ENCODE measurements around the gene AGBL5.
"Not testable (repeated sequence)": the region's sequence is repeated elsewhere in the genome, so short reads cannot be mapped to it uniquely, and the experiment has no call there.

AGBL5 gene

DNA sequence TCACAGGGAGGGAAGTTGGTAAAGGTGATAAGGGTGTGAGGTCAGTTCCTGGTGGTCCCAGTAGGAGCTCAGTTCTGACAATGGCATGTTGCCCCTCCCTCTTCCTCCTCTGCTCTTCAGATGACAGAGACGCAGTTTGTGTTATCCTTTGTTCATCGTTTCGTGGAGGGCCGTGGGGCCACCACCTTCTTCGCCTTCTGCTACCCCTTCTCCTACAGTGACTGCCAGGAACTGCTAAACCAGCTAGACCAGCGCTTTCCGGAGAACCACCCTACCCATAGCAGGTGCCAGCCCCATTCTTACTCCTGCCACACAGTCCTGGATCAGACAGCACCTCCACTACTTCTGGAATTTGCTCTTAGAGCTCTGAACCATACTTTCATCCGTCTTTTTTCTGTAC is 2.3 kb downstream of the AGBL5 start:
- DNase-seq (ENCODE audit: low read depth) = no peak

DNA sequence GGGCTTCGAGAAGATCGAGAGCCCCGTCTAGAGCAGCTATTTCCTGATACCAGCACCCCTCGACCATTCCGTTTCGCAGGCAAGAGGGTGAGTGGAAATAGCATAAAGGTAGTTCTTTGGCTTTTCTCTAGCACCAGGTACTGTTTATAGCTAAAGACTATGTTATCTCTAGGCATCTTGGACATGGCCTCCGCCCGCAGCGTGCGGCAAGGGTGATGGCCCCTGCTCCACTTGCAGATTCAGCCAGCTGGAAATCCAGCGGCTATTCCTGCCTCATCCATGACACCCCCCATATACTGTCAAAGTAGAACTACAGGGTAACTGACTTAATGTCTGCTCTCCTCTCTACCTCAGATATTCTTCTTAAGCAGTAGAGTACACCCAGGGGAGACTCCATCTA is 3.3 kb downstream of the AGBL5 start:
- DNase-seq (ENCODE audit: low read depth) = no peak

DNA sequence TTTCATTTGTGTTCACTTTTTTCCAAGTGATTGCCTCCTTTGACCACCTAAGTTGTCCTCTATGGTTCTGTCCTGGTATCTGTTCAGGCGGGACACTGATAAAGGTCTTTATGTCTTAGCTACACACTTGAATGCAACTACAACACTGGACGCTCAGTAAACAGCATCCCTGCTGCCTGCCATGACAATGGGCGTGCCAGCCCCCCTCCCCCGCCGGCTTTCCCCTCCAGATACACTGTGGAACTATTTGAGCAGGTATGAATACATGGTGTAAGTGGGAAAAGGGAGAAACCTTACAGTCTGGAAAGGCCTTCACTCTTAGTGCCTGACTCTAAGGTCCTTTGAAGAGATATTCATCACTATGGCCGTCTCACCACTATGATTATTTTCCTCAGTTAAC is 5.7 kb downstream of the AGBL5 start:
- DNase-seq (ENCODE audit: low read depth) = no peak

DNA sequence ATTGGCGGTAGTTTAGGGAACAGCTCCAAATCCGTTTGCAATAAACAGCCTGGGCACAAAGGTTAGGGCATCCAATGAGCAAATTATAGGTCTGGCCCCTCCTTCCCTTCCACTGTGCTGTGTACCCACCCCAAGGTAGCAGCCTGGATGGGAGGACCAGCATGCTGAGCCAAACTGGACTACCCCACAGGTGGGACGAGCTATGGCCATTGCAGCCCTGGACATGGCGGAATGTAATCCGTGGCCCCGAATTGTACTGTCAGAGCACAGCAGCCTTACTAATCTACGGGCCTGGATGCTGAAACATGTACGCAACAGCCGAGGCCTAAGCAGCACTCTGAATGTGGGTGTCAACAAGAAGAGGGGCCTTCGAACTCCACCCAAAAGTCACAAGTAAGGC is 6.7 kb downstream of the AGBL5 start:
- DNase-seq (ENCODE audit: low read depth) = no peak

DNA sequence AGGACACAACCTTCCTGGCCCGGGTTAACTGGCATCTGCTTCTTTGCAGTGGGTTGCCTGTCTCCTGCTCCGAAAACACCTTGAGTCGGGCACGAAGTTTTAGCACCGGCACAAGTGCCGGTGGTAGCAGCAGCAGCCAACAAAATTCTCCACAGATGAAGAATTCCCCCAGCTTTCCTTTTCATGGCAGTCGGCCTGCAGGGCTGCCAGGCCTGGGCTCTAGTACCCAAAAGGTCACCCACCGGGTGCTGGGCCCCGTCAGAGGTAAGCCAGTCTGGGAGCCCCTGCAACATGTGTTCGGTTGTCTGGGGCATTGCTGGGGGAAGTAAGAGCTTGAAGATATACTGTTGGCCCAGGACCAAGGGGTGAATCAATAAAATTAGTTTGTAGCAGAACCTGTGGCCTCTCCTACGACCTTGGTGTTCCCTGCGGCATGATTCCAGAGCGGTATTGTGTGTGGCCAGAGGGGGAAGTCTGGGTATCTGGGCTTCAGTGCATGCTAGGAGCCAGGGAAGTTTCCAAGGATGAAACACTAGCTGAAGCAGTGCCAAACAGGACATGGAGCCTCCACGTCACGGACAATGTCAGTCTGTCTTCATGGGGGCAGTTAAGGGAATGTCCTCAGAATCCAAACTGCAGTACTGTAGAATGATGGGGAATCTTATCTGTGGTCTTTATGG is 7.8 kb downstream of the AGBL5 start:
- no peak for DNase-seq (ENCODE audit: low read depth)

DNA sequence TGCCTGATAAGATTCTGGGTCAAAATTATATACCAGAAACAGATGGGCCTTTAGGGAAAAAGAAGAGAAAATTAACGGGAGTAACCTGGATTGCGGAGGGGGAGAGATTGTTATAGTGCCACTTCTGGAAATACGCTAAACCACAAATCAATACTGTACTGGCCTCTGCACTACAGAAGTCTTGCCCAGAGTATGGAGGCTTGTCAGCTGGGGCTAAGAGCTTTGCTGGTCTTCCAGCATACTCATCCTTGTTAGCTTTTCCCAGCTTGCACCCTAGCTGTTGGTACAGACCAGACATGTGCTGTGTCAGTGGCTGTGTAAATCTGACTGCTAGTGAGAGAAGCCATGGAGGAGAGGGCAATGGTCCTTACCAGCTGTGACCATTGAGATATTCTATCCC is 8.9 kb downstream of the AGBL5 start:
- DNase-seq (ENCODE audit: low read depth) = no peak

DNA sequence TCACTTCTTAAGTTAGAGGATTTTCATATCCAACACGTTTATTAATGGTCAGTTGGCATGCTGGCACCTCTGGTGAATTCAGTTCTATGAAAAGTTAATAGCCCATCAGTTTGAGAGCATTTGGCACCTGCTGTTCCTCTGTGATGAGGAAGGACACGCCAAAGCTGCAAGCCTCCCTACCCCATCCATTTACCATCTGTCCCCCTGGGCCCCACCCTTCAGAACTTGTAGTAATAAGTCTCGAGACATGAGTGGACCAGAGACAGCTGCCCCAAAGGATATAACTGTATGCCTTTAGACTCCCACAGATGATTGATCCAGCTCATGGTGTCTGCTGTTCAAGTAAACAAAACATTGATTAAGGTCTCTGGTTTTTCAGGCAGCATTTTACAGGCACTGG is 13.7 kb downstream of the AGBL5 start:
- DNase-seq (ENCODE audit: low read depth) = no peak

DNA sequence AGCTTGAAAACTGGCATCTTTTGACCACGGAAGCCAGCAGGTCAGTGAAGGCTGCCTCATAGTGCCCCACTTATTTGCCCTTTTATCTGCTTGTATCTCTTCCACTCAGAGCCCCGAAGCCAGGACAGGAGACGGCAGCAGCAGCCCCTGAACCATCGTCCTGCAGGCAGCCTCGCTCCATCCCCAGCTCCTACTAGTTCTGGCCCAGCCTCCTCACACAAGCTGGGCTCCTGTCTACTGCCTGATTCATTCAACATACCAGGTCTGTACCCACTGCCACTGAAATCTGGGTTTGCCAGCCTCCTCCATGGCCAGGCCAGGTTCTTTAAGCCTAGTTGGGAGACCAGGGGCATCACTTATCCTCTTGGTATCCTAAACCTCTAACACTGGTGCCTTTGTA is 15.9 kb downstream of the AGBL5 start:
- no peak for DNase-seq (ENCODE audit: low read depth)

DNA sequence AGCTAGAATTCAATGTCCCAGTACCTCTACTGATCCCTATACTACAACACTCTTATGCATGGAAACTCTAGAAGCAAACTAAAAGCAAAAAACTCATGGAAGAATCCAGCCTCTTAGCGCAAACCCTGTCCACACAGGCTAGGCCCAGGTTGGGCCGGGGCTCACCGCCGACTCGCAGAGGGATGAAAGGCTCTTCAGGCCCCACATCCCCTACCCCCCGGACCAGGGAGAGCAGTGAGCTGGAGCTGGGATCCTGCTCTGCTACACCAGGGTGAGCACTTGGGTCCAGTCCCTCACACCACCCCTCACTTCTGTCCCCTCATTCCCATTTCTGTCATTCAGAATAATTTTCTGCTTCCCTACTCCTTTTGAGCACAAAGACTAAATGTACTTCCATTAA is 18.0 kb downstream of the AGBL5 start:
- DNase-seq (ENCODE audit: low read depth) = no peak

DNA sequence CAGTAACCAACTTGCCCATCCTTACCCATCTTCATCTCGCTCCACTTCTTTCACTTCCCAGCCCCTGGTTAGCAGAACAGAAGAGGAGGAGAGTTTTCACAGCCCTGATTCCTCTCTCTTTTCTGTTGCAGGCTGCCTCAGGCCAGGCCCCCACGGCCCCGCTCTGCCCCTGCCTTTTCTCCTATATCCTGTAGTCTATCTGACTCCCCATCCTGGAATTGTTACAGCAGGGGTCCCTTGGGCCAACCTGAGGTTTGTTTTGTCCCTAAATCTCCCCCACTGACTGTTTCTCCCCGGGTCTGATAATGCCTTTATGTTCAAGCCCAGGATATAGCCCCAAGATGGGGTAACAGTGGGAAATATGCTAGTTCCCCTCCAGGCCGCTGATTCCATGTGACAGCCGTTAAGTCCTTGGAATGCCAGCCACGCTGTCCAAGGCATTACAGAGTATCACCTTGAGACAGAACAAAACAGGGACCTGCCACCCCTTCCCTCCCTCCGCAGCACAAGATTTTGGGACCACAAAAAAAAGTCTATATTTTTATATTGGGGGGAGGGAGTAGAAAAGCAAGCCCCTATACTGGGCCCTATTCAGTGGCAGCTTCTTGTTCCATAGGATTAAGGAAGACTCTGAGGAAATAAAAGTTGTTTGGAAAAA is 18.6 kb downstream of the AGBL5 start:
- DNase-seq (ENCODE audit: low read depth) = no peak

DNA sequence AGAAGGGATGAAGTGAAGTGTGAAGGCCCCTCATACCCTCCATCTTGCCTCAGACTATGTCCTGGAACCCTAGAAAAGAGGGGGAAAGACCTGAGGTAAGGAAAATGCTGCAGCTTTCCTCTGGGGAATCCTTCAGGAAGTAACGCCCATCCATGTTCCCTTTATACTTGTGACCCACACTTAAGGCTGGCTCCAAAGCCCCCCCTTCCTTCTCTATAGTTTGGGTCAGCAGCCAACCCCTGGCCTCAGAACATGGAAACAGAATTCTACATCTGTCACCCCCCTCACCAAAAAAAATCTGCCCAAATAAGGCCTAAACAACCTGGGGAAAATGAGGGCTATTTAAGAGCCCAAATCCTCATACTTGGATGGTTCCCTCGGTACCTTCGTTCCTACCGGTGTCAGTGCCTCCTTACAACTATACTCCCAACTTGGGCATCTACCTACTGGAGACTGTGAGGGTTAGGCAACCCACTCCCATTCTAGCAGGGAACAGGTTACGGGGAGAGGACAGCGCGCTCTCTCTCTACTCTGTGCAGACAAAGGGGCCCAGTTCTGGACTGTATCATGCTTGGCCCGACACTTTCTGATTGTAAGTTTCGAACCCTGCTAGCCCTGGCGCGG is 19.3 kb downstream of the AGBL5 start:
- DNase-seq (ENCODE audit: low read depth) = no peak

DNA sequence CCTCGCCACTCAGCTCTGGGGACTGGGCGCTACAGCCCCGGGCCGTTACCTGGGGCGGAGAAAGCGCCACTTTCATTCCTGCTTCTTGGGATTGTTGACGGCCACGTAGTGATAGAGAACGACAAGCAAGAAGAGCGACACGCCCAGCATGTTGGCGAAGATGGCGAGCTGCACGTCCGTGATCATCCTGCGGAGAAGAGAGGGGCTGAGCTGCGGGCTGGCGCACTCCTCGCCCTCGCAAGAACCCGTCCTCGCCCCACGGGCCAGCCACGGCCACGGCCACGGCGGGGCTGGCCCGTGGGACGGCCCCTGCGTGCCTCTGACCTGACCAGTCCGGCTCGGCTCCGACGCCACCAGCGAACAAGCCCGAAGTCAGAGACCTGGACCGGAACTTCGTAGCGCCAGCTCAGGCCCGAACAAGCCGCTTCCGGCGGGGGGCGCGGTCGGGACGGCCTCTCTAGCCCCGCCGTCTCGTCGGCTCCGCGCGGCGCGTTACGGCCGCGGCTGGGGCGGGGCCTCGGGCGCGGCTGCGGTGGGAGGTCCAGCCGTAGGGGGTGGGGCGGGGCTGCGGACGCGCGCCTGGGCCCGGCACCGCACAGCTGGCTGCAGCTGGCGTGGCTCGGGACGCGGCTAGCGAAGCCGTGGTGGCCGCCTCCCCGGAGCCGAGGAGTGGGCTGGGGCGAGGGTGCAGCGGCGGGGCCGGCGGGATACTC is 20.0 kb downstream of the AGBL5 start, which contains the start of gene OST4:
TSS of gene OST4 (minus strand) at position 378 of the 713 bp plus-strand sequence.
- peak; percentile 88 for DNase-seq (ENCODE audit: low read depth)

DNA sequence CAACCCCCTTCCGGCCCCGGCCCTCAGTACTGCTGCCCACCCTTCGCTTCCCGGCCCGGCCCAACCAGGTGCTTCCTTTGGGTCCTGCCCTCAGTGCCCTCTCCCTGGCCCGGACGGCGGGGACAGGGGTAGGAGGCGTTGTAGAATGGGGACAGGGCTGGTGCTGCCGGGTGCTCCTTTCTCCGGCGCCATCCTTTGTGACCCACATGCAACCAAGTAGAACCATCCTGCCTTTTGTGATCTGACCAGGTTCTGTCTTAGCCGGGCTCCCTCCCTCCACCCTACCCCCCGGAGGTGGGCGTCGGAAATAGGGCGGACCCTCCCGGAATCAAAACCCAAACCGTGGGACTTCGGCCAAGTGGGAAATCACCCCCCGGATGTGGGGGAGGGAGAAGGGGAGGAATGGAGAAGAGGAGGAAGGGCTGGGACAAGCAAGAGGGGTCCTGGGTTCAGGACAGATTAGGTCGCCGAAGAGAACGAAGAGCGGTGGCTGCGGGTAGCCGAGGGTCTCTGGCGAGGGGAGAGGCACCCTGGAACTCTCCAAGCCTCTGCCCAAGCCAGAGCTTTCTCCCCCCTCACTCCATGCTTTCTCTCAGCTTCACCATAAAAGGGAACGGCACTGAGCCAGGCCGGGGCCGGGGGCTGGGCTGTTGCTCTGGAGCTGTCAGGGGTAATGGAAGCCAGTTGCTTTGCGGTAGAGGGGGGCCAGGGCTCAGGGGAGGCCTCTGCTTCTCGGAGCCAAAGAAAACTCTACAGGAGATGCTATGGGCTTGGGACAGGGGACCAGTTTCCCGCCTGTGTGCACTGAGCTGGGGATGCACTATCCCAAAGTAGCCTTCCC is 20.7 kb downstream of the AGBL5 start:
- DNase-seq (ENCODE audit: low read depth) = no peak

DNA sequence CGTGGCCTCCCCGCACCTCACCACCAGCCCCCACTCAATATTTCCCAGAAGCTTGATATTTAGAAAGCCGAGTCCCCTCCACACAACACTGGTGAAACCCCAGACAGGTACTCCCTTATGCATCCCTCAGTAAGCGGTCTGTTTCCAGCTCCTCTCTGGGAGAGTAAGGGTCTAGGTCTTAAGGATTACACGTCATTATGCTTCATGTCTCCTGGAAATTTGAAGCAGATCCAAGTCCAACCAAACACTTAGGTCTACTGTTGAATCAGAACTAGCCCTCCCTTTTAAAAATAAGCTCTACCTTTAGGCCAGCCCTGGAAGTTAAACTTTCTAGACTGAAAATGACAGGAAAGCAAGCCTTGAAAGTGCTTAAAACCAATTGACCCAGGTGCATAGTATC is 21.5 kb downstream of the AGBL5 start:
- DNase-seq (ENCODE audit: low read depth) = no peak

DNA sequence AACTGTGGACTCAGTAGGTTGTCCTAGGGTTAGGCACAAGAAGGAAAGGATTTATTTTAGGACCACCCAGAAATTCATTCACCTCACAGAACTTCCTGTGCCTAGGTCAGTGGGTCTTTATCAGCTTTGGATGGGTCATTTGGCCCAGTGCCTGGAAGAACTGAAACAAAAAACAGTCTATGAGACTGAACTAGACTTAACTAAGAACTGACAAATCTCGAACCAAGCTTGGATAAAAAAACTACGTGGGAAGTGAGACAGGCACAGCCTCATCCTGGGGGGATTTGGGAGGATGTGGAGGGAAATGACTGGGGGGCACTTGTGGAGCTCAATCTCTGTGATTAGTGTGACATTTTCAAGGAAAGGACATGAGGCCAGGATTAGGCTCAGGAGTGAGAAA is 22.3 kb downstream of the AGBL5 start:
- DNase-seq (ENCODE audit: low read depth) = no peak

DNA sequence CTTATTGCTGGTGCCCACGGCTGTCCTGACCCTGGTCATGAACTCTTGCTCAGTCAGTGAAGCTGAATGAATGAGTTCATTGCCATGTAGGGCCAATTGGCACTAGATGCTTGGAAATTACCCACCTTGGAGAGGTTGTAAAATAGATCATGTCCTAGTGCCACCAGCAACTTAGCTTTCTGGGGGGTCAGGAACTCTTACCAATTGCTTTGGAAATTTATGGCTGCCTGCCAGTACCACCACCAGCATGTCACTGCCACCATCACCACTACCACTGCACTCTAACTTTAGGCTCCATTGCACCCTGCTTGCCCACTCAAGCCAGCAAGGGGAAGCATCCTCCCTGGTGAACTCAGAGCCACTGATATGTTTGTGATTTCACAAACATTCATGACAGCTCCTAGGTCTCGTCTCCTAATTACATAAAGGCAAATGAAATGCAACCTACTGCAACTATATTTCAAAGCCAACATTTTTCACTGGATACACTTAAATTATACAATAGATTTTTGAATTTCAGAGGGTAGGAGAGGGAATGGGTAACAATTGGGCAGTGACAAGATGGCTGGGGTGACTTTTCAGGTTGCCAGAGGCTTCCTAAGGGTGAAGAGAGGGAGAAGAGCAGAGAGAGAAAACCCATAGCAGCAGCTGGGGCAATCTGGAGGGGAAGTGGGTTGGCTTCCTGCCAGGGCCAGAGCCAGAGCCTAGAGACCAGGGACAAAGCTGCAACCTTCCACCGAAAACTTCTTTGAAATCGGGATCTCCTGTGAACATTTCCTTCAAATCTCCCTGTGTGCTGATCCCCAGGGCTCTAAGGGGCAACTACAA is 23.5 kb downstream of the AGBL5 start:
- no peak for DNase-seq (ENCODE audit: low read depth)

DNA sequence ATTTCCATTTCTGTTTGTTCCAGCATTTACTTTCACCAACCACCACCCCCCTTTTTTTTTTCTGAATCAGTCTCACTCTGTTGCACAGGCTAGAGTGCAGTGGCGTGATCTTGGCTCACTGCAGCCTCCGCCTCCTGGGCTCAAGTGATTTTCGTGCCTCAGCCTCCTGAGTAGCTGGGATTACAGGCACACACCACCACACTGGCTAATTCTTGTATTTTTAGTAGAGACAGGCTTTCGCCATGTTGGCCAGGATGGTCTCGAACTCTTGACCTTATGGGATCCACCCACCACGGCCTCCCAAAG is 24.1 kb downstream of the AGBL5 start:
- not testable (repeated sequence) for DNase-seq (ENCODE audit: low read depth)

DNA sequence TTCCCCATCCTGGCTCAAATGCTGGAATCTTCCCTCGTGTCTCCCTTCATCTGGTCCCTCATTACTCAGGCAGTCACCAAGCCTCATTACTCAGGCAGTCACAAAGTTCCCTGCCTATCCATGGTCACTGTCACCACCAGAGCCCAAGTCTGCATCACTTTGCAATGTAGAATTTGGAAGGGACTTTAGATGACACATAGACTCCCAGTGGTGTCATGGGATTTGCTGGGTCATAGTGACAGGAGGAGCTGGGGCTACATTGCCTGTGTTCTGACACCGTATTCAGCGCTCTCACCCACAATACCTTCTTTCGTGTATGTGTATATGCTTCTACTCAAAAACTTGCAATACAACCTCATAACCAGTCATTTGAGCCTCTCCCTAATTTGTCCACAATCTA is 24.9 kb downstream of the AGBL5 start:
- no peak for DNase-seq (ENCODE audit: low read depth)

DNA sequence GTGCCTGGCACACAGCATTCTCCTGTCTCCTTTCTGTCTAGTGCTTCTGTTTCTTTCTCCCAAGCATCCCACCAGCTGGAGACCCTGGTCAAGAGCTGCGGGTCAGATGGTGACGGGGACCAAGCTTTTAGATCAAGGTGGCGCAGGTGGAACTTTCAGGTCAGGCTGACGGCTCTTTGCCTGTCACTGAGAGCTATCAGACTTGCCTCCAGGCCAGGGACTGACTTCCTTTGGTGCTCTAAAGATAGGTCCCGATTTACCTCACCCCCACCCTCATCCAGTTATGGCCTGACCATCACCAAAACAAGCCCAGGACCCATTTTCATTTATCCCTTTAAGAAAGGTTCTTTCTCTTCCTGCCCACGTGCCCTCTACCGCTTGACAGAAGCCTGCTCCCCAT is 25.8 kb downstream of the AGBL5 start:
- no peak for DNase-seq (ENCODE audit: low read depth)

DNA sequence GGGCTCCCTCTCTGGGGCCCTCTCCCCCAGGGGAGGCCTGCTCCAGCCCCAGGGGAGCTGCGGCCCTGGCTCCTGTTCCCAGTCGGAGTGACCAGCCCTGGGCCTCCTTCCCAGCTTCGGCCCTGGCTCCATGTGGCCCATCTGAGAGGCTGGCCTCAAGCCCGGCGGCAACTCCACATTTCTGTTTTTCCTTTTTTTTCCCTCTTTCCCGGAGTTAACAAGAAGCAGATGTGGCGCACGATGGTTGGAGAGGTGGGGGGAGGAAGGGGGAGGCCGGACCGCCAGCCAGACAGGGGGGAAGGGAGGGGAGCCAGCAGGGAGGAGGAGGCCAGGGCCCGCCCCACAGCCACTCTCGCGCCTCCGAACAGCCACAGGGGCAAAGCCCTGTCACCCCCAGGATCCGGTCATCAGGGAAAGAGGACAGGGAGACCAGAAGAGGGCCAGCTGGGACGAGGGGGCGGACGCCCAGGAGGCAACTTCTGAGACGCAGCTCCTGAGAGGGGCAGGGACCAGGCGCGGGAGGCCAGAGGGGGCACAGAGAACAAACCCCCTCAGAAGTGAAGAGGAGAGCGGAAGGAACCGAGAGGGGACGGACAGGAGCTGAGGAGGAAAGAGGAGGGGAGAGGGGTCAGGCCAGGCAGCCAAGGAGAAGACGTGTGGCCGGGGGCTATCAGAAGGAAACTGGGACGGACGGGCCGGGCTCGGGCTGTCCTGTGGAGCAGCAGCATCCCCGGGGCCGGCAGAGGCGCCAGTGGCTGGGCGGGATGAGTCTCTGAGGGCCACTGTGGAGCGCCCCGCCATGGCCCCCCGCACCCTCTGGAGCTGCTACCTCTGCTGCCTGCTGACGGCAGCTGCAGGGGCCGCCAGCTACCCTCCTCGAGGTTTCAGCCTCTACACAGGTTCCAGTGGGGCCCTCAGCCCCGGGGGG is 27.1 kb downstream of the AGBL5 start, which contains the start of gene EMILIN1:
TSS of gene EMILIN1 (plus strand) at position 349 of the 928 bp plus-strand sequence. CDS start at position 800, 451 bp downstream.
- peak; percentile 95 for DNase-seq (ENCODE audit: low read depth)

All from stromal cell of bone marrow (primary cell).